Peyer's patch (tissue), 4 donors: ENCODE results near the gene KRT40. TPM values are rescaled to one million over a fixed set of nuclear protein-coding genes. Genes with fewer than 3 reads are reported as not detected.

Experiments
- DNase-seq, 3 donors: peaks; one replicate each; pipeline ENCODE4 v3.0.0-alpha.2; 2017 to 2019
- H3K27ac ChIP-seq, 4 donors: fragments of 200-600 bp; sonication (generic); one replicate each; pipeline ENCODE4 v1.5.1; 2016 to 2019
- H3K27me3 ChIP-seq, 2 donors: fragments of 200-600 bp; sonication (generic); one replicate each; pipeline ENCODE4 v1.5.1; 2019
- H3K36me3 ChIP-seq, 3 donors: fragments of 200-600 bp; sonication (generic); one replicate each; pipeline ENCODE4 v1.5.1; 2016 to 2019
- H3K4me1 ChIP-seq, 4 donors: fragments of 200-600 bp; sonication (generic); one replicate each; pipeline ENCODE4 v1.5.1; 2016 to 2019
- H3K4me3 ChIP-seq, 4 donors: fragments of 200-600 bp; sonication (generic); 1 replicate in 3 of 4; 2 replicates in 1 of 4; pipeline ENCODE4 v1.5.1; 2016 to 2019; ENCODE audit warnings: mild to moderate bottlenecking in 1 of 4
- H3K9me3 ChIP-seq, 4 donors: fragments of 200-600 bp; sonication (generic); one replicate each; pipeline ENCODE4 v1.5.1; 2016 to 2019; ENCODE audit warnings: mild to moderate bottlenecking in 1 of 4
- POLR2A ChIP-seq, 2 donors: fragments of 450-650 bp; IDR thresholded peaks; one replicate each; pipeline ENCODE4 v1.5.1; 2017; ENCODE audit warnings: antibody characterized with exemption in 2 of 2, mild to moderate bottlenecking in 2 of 2, moderate library complexity in 2 of 2
- total RNA-seq, 4 donors: library from RNA; depleted of rRNA; stranded (reverse); fragments of >200 nt; gene quantifications; one replicate each; pipeline ENCODE4 v1.1.0, GENCODE V29; 2016
- TF ChIP-seq, protein P1 (sequence below), 6 experiments: fragments of 450-650 bp in 4 of 6; fragments of 200-600 bp in 2 of 6; sonication (generic) in 1 of 6; IDR thresholded peaks; one replicate each; pipeline ENCODE4 v1.5.1; 2017 to 2019; ENCODE audit warnings: antibody characterized with exemption in 6 of 6, mild to moderate bottlenecking in 3 of 6, moderate library complexity in 1 of 6

Gene KRT40
- 1 to 10 TPM in 1 of 4 donors, under 1 TPM in 2, not detected in 1; 0.88 to 1.0 (median 0.94) TPM for total RNA-seq

DNA sequence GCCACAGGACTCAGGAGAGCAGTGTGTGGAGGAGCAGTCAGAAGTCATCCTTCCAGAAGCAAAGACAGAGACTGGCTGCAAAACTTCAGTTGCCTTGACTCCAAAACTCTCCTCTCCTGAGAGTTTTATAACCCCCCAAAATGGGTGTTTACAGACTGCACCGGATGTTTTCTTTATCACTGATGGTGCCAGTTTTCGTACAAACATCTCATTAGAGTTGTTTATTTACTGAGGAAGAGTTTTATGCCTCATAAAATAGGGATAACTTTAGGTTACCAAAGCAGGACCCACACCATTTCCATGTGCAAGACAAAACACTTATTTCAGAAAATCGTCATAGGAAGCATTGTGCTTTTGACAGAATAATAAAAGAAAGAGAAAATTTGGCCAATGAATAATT lies at the start of gene KRT40:
Gene KRT40 (minus strand): TSS at position 101 of the 400 bp plus-strand sequence. CDS start 53 bp downstream, at position 48.
- no peak for TF ChIP-seq POLR2A (IDR thresholded peaks at IDR 0.05)
- TF ChIP-seq, protein P1, sequence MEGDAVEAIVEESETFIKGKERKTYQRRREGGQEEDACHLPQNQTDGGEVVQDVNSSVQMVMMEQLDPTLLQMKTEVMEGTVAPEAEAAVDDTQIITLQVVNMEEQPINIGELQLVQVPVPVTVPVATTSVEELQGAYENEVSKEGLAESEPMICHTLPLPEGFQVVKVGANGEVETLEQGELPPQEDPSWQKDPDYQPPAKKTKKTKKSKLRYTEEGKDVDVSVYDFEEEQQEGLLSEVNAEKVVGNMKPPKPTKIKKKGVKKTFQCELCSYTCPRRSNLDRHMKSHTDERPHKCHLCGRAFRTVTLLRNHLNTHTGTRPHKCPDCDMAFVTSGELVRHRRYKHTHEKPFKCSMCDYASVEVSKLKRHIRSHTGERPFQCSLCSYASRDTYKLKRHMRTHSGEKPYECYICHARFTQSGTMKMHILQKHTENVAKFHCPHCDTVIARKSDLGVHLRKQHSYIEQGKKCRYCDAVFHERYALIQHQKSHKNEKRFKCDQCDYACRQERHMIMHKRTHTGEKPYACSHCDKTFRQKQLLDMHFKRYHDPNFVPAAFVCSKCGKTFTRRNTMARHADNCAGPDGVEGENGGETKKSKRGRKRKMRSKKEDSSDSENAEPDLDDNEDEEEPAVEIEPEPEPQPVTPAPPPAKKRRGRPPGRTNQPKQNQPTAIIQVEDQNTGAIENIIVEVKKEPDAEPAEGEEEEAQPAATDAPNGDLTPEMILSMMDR (IDR thresholded peaks at IDR 0.05) = no peak
- Histone ChIP-seq H3K36me3 (no peaks in the 10 kb centered on the region), H3K27ac (no peak within 1 kb of the TSS), H3K4me1 (no peaks in the 10 kb centered on the region), H3K4me3 (no peak within 1 kb of the TSS), H3K9me3 (no peaks in the 10 kb centered on the region), H3K27me3 (no peaks in the 10 kb centered on the region)
- DNase-seq = no peak

DNA sequence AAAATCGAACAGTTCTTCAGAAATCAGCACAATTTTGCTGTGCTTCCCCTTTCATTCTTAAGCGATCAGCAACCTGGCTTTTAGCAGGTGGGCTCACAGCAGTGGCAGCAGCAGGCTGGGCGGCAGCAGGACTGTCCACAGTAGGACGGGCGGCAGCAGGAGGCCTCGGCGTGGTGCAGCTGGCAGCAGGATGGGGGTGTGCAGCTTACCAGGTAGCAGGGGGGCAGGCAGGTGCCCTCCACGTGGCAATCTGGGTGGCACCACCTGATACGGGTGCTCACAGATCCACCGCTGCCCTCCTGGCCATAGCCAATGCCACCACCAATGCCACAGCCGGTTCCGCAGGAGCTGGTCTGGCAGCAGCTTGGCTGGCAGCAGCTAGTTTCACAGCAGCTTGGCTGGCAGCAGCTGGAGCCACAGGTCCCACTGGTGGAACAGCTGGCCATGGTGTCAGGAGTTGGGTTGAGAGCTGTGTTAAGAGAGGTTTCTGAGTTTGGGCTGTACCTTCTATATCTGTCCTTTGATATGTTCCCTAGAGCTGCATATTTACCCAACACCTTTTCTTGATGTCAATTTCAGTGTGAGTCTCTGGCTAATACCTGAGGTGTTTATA lies 45.6 kb upstream of the KRT40 start, which contains the start of gene KRTAP1-4:
Gene KRTAP1-4 (minus strand): TSS at position 563 of the 613 bp plus-strand sequence. CDS start 117 bp downstream, at position 446.
- H3K4me3 ChIP-seq = no peak within 1 kb of the TSS
- no peak within 1 kb of the TSS for H3K27ac ChIP-seq
- H3K27me3 ChIP-seq = no peaks in the 10 kb centered on the region
- H3K36me3 ChIP-seq = no peaks in the 10 kb centered on the region
- TF ChIP-seq, protein P1 (IDR thresholded peaks at IDR 0.05) = no peak
- TF ChIP-seq POLR2A (IDR thresholded peaks at IDR 0.05) = no peak
- DNase-seq = no peak
- no peaks in the 10 kb centered on the region for H3K9me3 ChIP-seq
- no peaks in the 10 kb centered on the region for H3K4me1 ChIP-seq

- H3K27ac ChIP-seq = no peak within 1 kb of the TSS
- H3K4me1 ChIP-seq = no peaks in the 10 kb centered on the region
- no peak within 1 kb of the TSS for H3K4me3 ChIP-seq
- H3K27me3 ChIP-seq = no peaks in the 10 kb centered on the region
- H3K36me3 ChIP-seq = no peaks in the 10 kb centered on the region
- no peaks in the 10 kb centered on the region for H3K9me3 ChIP-seq
- no peak for DNase-seq
- no peak for TF ChIP-seq POLR2A (IDR thresholded peaks at IDR 0.05)
- TF ChIP-seq, protein P1 (IDR thresholded peaks at IDR 0.05) = no peak
Measured at GRCh38 chr17:41026715-41027471, 42.8 kb upstream of the KRT40 start, which contains the start of gene KRTAP1-5. Gene KRTAP1-5, minus strand, starts transcription at chr17:41027208. Its CDS starts 53 bp downstream, at chr17:41027155.

GRCh38 chr17:41024697-41025096 lies 40.6 kb upstream of the KRT40 start:
- Histone ChIP-seq H3K4me3 (no peak overlapping the region), H3K27ac (no peak overlapping the region), H3K36me3 (no peaks in the 10 kb centered on the region), H3K9me3 (no peaks in the 10 kb centered on the region), H3K27me3 (no peaks in the 10 kb centered on the region), H3K4me1 (no peaks in the 10 kb centered on the region)
- TF ChIP-seq POLR2A (IDR thresholded peaks at IDR 0.05) = no peak
- TF ChIP-seq, protein P1 (IDR thresholded peaks at IDR 0.05) = no peak
- no peak for DNase-seq

DNA sequence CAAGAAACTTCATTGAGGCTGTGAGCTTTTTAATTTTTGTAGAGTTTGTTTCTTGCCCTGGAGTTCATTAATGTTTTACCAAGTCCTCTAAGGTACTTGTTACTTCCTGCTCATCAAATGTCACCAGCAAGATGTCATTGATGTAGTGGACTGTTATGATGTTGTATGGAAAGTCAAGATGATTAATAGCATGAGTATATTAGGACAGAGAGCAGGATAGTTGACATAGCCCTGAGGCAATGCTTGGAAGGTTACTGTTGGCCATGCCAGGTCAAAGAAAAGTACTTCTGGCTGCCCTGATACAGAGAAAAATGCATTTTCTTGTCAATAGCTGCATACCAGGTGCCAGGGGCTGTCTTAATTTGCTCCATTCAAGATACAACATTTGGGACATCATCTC lies 36.2 kb upstream of the KRT40 start:
- no peak overlapping the region for H3K27ac ChIP-seq
- TF ChIP-seq, protein P1 (IDR thresholded peaks at IDR 0.05) = no peak
- TF ChIP-seq POLR2A (IDR thresholded peaks at IDR 0.05) = no peak
- H3K4me3 ChIP-seq = no peak overlapping the region
- H3K4me1 ChIP-seq = no peaks in the 10 kb centered on the region
- H3K36me3 ChIP-seq = no peaks in the 10 kb centered on the region
- no peaks in the 10 kb centered on the region for H3K27me3 ChIP-seq
- DNase-seq = no peak
- H3K9me3 ChIP-seq = no peaks in the 10 kb centered on the region
